B cell (primary cell): ENCODE results near the gene ATOSA. TPM values are rescaled to one million over a fixed set of nuclear protein-coding genes. Genes with fewer than 3 reads are reported as not detected.

Experiments used
- ATAC-seq: fragments of 200-7000 bp; cut with Tn5 transposase; one replicate; pipeline ENCODE4 v1.10.0; 2021; ENCODE audit warnings: low read depth, mild to moderate bottlenecking, moderate number of reproducible peaks, moderate library complexity
- CTCF ChIA-PET: fragments of 350-600 bp; sonication (Branson Sonifier 250); formaldehyde crosslinking; loops from one replicate; lab custom pipeline; 2021; ENCODE audit warnings: antibody characterized with exemption, inconsistent platforms; lab: Charles Lee
- POLR2A ChIA-PET: fragments of 350-600 bp; sonication (Branson Sonifier 250); formaldehyde crosslinking; loops from one replicate; lab custom pipeline; 2021; ENCODE audit warnings: antibody characterized with exemption; lab: Charles Lee
- DNase-seq: peaks from one replicate; pipeline ENCODE4 v3.0.0; 2013
- H2AFZ ChIP-seq: 2 replicates; pipeline ENCODE4 v1.6.1; 2012; ENCODE audit warnings: mild to moderate bottlenecking, low read depth, low read length; ENCODE audit not compliant: insufficient read depth, poor library complexity, severe bottlenecking
- H3K27ac ChIP-seq, 2 donors: 1 replicate in 1 of 2; 2 replicates in 1 of 2; pipeline ENCODE4 v1.5.1; 2012 to 2013; ENCODE audit warnings: low read length in 2 of 2, mild to moderate bottlenecking in 2 of 2, moderate library complexity in 1 of 2
- H3K27me3 ChIP-seq, 4 experiments: fragments of 200-600 bp in 1 of 4; sonication (generic) in 1 of 4; replicated peaks in 1 of 4; 1 replicate in 2 of 4; 2 replicates in 2 of 4; pipeline versions ENCODE4 v1.6.1 to v1.7.0; 2013 to 2016; ENCODE audit warnings: low read length in 3 of 4, mild to moderate bottlenecking in 2 of 4, mixed read lengths in 1 of 4, moderate library complexity in 1 of 4; ENCODE audit not compliant: insufficient read depth in 4 of 4, control insufficient read depth in 3 of 4; ENCODE audit errors: control extremely low read depth in 1 of 4
- H3K36me3 ChIP-seq, 2 experiments: replicated peaks in 1 of 2; 1 replicate in 1 of 2; 2 replicates in 1 of 2; pipeline versions ENCODE4 v1.6.1 to v1.7.1; 2013; ENCODE audit warnings: low read length in 1 of 2; ENCODE audit not compliant: insufficient read depth in 2 of 2, control insufficient read depth in 1 of 2; ENCODE audit errors: control extremely low read depth in 1 of 2, extremely low read depth in 1 of 2
- H3K4me1 ChIP-seq, 2 donors: fragments of 200-600 bp in 1 of 2; sonication (generic) in 1 of 2; 1 replicate in 1 of 2; 2 replicates in 1 of 2; pipeline versions ENCODE4 v1.5.1 to v1.6.1; 2013 to 2017; ENCODE audit warnings: low read length in 2 of 2; ENCODE audit not compliant: control insufficient read depth in 2 of 2, insufficient read depth in 2 of 2
- H3K4me2 ChIP-seq: replicated peaks from 2 replicates; pipeline ENCODE3; 2012; ENCODE audit warnings: mild to moderate bottlenecking, low read depth, low read length; ENCODE audit not compliant: poor library complexity, severe bottlenecking
- H3K4me3 ChIP-seq, 5 experiments: fragments of 200-600 bp in 1 of 5; sonication (generic) in 1 of 5; 1 replicate in 3 of 5; 2 replicates in 2 of 5; pipeline versions ENCODE4 v1.5.1 to v1.7.0; 2011 to 2016; ENCODE audit warnings: low read length in 4 of 5, mild to moderate bottlenecking in 4 of 5, low read depth in 2 of 5, control low read depth in 1 of 5, moderate library complexity in 1 of 5; ENCODE audit not compliant: insufficient read depth in 1 of 5; ENCODE audit errors: control extremely low read depth in 1 of 5, extremely low read depth in 1 of 5
- H3K79me2 ChIP-seq: fragments of 200-600 bp; sonication (generic); one replicate; pipeline ENCODE4 v1.6.0; 2016; ENCODE audit warnings: low read length; ENCODE audit not compliant: control insufficient read depth, insufficient read depth
- H3K9ac ChIP-seq: fragments of 200-600 bp; sonication (generic); 2 replicates; pipeline ENCODE4 v1.6.1; 2017; ENCODE audit warnings: mild to moderate bottlenecking, low read length, moderate library complexity
- H3K9me3 ChIP-seq, 3 donors: one replicate each; pipeline versions ENCODE4 v1.6.1 to v1.7.1; 2013; ENCODE audit warnings: low read length in 2 of 3; ENCODE audit not compliant: control insufficient read depth in 2 of 3, insufficient read depth in 1 of 3; ENCODE audit errors: control extremely low read depth in 1 of 3
- H4K20me1 ChIP-seq: 2 replicates; pipeline ENCODE4 v1.6.0; 2012; ENCODE audit warnings: mild to moderate bottlenecking, low read length; ENCODE audit not compliant: insufficient read depth, control insufficient read depth, poor library complexity, severe bottlenecking
- H3K27ac Mint-ChIP-seq: one replicate; pipeline ENCODE4 v1.8.0; 2021; ENCODE audit warnings: mixed read lengths
- H3K27me3 Mint-ChIP-seq: one replicate; pipeline ENCODE4 v1.8.0; 2021; ENCODE audit warnings: mixed read lengths
- H3K4me1 Mint-ChIP-seq: one replicate; pipeline ENCODE4 v1.8.0; 2021; ENCODE audit warnings: mixed read lengths
- H3K4me3 Mint-ChIP-seq: one replicate; pipeline ENCODE4 v1.8.0; 2021; ENCODE audit warnings: mixed read lengths
- H3K9me3 Mint-ChIP-seq: one replicate; pipeline ENCODE4 v1.8.0; 2022; ENCODE audit warnings: mixed read lengths; ENCODE audit not compliant: insufficient read depth
- CTCF ChIP-seq: fragments of 200-600 bp; IDR thresholded peaks from one replicate; pipeline ENCODE4 v1.8.0; 2022; ENCODE audit warnings: antibody characterized with exemption, mild to moderate bottlenecking
- EZH2 ChIP-seq: IDR thresholded peaks from 2 replicates; pipeline ENCODE4 v1.6.1; 2012; ENCODE audit warnings: borderline replicate concordance, low read depth, mild to moderate bottlenecking, moderate library complexity, low read length; ENCODE audit not compliant: insufficient read depth, poor library complexity, severe bottlenecking
- WGBS: methylation state at CpG from one replicate; pipeline ENCODE4 v1.1.5; 2013; ENCODE audit warnings: missing lambda C conversion rate; ENCODE audit not compliant: insufficient coverage; 5-methylcytosine and 5-hydroxymethylcytosine counted together
- intact Hi-C: fragments of 100-400 bp; cut with micrococcal nuclease; formaldehyde crosslinking; loops from one replicate; pipeline ENCODE4 v1.10.0; 2022
- polyA plus RNA-seq: library from polyadenylated mRNA; depleted of rRNA; stranded (reverse); fragments of >200 nt; gene quantifications from 2 replicates; pipeline ENCODE4 v1.2.3, GENCODE V29; 2012
- total RNA-seq, 2 donors: library from RNA; stranded (reverse); fragments of 120-200 nt in 1 of 2; gene quantifications; 1 replicate in 1 of 2; 2 replicates in 1 of 2; pipeline versions ENCODE4 v1.2.3 to v1.2.4, GENCODE V29; 2013 to 2022

The ATOSA gene
- total and polyA plus RNA-seq, 2 donors (not counting 1 experiment from before 2014, with no cell fraction given): 73.4 to 198 TPM

GRCh38 chr15:52673312-52673711 lies 5.9 kb downstream of the ATOSA start:
- Histone ChIP-seq H3K4me1 (peaks cover 21 to 36% of the 10 kb centered on the region in 2 donors), H3K4me3 (no peak overlapping the region), H3K27ac (peak overlapping the region in 1 of 2 donors; percentile 17), H2AFZ (no peak overlapping the region), H4K20me1 (peaks cover 41% of the 10 kb centered on the region), H3K79me2 (peaks cover 92% of the 10 kb centered on the region), H3K36me3 (peaks cover 9 to 74% of the 10 kb centered on the region in 2 experiments), H3K9ac (no peak overlapping the region), H3K4me2 (peak overlapping the region; percentile 24), H3K9me3 (no peaks in the 10 kb centered on the region), H3K27me3 (no peaks in the 10 kb centered on the region)
- peak overlapping the region; percentile 68 for H3K27ac Mint-ChIP-seq
- no peaks in the 10 kb centered on the region for H3K9me3 Mint-ChIP-seq
- ChIA-PET CTCF (interaction anchor here (0.5 to 5.9 kb wide), 6 partner anchors 11 to 414 kb away, joined by 3 to 94 read pairs (median 4); no protein-coding TSS in a partner anchor), POLR2A (interaction anchor here (1.0 kb wide), 1 partner anchor 57 kb away, joined by 6 read pairs; no protein-coding TSS in a partner anchor)
- TF ChIP-seq EZH2 (no peak), CTCF (no peak)
- peaks cover 49% of the 10 kb centered on the region for H3K4me1 Mint-ChIP-seq
- peak overlapping the region; percentile 53 for H3K4me3 Mint-ChIP-seq
- ATAC-seq: no peak
- no peak for DNase-seq
- WGBS: 89% methylated on average over 1 of the region's 2 CpGs
- intact Hi-C loops: loop anchor here (10.0 kb wide), 2 partner anchors 339 to 939 kb away; partner anchors contain the start of gene LYSMD2
- H3K27me3 Mint-ChIP-seq: no peaks in the 10 kb centered on the region

DNA sequence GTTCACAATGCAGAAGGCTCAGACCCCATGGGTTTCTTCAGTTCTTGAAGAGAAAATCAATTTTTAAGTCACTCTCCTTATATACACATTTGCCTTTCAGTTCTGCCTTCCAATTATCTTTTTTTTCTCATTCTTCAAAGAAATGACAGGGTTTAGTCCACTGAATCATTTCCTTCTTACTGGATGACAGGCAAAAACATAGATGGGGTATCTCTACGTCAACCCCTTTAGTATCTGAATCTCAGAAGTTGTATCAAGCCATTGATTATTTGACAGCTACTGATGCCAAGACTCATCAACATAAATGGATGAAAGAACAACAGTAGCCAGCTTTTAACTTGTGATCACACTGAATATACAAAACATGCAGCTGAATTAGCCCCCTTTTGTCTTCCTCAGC lies 6.5 kb downstream of the ATOSA start:
- H3K4me2 ChIP-seq: no peak overlapping the region
- H3K9me3 Mint-ChIP-seq: no peaks in the 10 kb centered on the region
- TF ChIP-seq EZH2: no peak
- no peak for TF ChIP-seq CTCF
- H3K36me3 ChIP-seq: peaks cover 9 to 80% of the 10 kb centered on the region in 2 experiments
- peak overlapping the region in 1 of 2 donors; percentile 17 for H3K27ac ChIP-seq
- peaks cover 92% of the 10 kb centered on the region for H3K79me2 ChIP-seq
- peaks cover 41% of the 10 kb centered on the region for H4K20me1 ChIP-seq
- no peak overlapping the region for H2AFZ ChIP-seq
- H3K9me3 ChIP-seq: no peaks in the 10 kb centered on the region
- H3K27me3 Mint-ChIP-seq: no peaks in the 10 kb centered on the region
- no peak overlapping the region for H3K27ac Mint-ChIP-seq
- no peak for DNase-seq
- intact Hi-C loops: loop anchor here (10.0 kb wide), 2 partner anchors 338 to 938 kb away; partner anchors contain the start of gene LYSMD2
- H3K9ac ChIP-seq: no peak overlapping the region
- 100% methylated on average over 1 of the region's 1 CpG for WGBS
- ChIA-PET CTCF (interaction anchor here (1.6 to 5.9 kb wide), 3 partner anchors 16 to 60 kb away, joined by 4 to 94 read pairs (median 4); no protein-coding TSS in a partner anchor), POLR2A (interaction anchor here (1.0 kb wide), 1 partner anchor 58 kb away, joined by 6 read pairs; no protein-coding TSS in a partner anchor)
- no peak overlapping the region for H3K4me3 ChIP-seq
- H3K27me3 ChIP-seq: no peaks in the 10 kb centered on the region
- no peak for ATAC-seq
- no peak overlapping the region for H3K4me3 Mint-ChIP-seq
- peaks cover 50% of the 10 kb centered on the region for H3K4me1 Mint-ChIP-seq
- peaks cover 17 to 35% of the 10 kb centered on the region in 2 donors for H3K4me1 ChIP-seq
